VCaP (cell line): ENCODE measurements around the gene OTOS.

Source experiments
- H3K27ac ChIP-seq: fragments of 450-650 bp; 2 replicates; pipeline ENCODE4 v1.5.1; 2017
- CTCF ChIP-seq: fragments of 450-650 bp; conservative IDR thresholded peaks from 2 replicates; pipeline ENCODE4 v1.5.1; 2017; ENCODE audit warnings: mild to moderate bottlenecking, moderate library complexity

Gene OTOS

DNA sequence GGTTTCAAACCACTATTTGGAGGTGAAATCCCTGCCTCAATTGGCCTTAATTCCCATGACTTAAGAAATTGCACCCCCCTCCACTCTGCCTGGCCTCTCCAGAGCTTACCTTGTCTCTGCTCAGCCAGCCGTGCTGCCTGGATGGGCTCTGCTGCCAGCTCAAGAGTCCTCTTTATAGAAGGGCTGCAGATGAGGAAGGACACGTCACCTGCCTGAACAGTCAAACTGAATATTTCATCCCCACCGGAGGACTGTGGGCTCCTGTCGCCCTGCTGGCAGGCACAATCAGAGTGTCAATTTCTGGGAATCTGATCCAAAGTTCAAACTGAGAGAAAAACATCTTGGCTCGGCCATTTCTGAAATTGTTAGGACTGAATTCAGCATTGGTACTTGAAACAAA is at the start of gene OTOS:
OTOS (minus strand) TSS at position 148 of the 400 bp plus-strand sequence. CDS start 332 bp downstream, outside the sequence.
- no peak within 1 kb of the TSS for H3K27ac ChIP-seq
- TF ChIP-seq CTCF, result no peak

- H3K27ac ChIP-seq, result no peak overlapping the region
- TF ChIP-seq CTCF, result no peak
Measured at GRCh38 chr2:240189686-240190085, 49.2 kb upstream of the OTOS start.

- no peak for TF ChIP-seq CTCF
- H3K27ac ChIP-seq, result no peak overlapping the region
Measured at GRCh38 chr2:240187989-240188590, 47.6 kb upstream of the OTOS start.

DNA sequence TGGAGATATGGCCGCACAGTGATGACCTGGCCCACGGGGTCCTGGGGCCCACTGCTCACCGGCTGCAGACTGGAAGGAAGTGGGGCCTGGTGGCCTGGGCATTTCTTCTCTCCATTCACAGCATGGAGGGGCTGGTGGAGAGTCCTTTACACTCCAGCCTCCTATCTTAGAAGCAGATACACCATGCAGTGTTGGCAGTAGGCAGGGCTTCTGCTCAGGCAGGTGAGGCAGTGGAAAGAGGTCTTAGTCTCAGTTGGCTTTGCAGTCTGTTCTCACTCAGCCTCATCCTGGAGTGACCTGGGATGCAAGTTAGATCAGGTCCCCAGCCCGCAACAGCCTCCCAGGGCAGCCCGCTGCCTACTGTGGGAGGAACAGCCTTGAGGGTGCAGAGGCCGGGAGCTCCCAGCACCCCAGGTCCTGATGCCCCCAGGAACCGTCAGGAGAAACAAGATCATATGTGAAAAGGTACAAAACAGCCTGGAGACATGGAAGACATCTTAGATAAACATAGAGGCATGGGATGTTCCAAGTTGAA is 45.8 kb upstream of the OTOS start:
- H3K27ac ChIP-seq, result no peak overlapping the region
- TF ChIP-seq CTCF, result no peak

GRCh38 chr2:240184656-240185055 is 44.2 kb upstream of the OTOS start:
- no peak for TF ChIP-seq CTCF
- H3K27ac ChIP-seq, result no peak overlapping the region

DNA sequence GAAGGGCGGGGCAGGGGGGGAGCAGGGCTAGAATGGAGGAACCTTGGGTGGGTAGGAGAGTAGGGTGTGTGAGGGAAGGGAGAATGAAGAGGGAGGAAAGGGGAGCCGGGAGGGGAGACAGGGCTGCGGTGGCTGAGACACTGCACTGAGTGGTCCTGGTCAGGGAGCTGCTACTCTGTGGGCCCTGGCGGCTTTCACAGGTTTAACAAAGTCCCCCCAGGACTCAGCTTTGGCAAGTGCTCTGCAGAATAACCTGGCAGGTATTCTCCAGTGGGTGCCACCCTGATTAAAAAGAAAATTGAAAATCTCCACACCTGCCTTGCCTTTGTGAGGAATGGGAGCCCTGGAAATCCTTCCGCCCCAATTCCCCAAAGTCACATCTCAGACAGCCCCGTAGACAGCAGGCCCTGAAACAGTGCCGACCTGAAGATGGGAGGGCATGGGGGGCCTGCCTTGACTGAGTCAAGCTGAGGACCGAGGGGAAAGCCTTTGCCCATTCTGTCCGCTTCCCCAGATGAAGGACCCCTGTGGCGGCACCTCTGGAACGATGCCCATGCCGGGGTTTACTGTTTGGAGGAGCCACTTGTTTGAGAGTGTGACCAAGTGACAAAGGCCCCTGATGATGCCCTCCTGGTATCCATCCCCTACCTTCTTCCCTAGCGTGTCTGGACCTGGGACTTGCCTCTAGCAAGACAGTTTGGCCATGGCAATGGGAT is 43.6 kb upstream of the OTOS start:
- H3K27ac ChIP-seq, result no peak overlapping the region
- no peak for TF ChIP-seq CTCF

DNA sequence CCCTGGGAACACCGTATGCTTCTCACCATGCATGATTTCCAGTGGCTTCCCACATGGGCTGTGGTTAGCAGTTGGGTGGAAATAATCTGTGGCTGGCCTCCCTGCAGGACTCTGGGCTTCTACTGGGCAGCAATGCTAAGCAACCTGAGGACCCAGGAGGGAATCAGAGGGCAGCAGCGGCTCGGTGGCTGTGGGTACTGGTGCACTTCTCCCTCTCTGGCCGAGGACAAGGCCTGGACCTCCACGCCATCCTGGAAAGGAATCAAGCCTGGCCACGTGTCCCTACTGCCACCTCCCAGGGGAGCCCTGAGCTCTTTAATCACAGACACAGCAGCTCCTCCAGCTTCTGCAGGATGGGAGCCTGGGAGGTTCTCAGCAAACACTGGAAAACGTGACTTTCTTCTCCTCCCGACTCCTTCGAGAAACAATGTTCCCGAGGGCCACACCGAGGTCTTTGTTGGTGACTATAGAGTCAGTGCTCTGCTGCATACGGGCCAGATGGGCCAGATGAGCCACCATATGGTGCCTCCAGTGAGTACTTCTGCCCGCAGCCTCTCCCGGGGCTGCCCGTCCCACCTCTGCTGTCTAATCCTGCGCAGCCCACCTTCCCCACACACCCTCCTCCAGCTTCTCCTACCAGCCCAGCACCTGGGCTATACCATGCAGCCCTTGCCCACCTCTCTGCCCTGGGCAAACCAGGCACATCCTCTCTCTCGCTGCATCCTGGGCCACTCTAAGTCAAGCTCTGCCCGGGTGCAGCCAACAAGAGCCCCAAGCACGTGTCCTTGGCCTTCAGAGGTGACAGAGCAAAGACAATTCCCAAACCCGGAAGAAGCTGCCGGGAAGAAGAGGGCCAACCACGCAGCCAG is 42.8 kb upstream of the OTOS start:
- no peak for TF ChIP-seq CTCF
- H3K27ac ChIP-seq, result no peak overlapping the region
